ENCODE data around the gene SMYD3. TPM values are rescaled to one million over a fixed set of nuclear protein-coding genes. Genes with fewer than 3 reads are reported as not detected.

Gene SMYD3
- total RNA-seq, 1 experiment from 2014 or later: 29.6 TPM

DNA sequence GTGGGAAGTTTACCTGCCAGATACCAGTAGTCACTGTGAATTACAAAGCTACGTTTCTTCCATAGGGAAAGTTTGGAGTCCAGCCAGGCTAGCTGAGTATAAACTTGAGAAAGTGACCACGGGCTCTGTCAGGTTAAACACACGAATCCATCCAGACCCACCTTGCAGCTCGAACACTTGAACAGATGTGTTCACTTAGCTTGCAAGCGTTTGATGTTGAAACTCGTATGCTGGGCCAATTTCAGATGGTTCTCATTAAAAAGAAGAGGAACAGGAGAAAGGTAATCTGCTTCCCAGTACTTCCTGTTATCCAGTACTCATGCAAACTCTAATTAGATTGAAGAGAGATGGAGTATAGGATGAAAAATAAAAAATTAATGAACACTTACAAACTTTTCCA lies 636.4 kb downstream of the SMYD3 start:
- CTCF ChIA-PET: no interaction called here
- intact Hi-C loops (cut with micrococcal nuclease; ENCODE audit: unreplicated experiment): no loop called here
- Histone ChIP-seq H2AFZ (no peak overlapping the region), H3K9me2 (ENCODE audit: insufficient read depth) (no peaks in the 10 kb centered on the region), H3K4me2 (no peak overlapping the region), H3K79me2 (ENCODE audit: low read depth) (no peaks in the 10 kb centered on the region), H3K9me3 (ENCODE audit: insufficient read depth, low read depth) (no peaks in the 10 kb centered on the region), H3K27ac (no peak overlapping the region), H3K4me1 (replicated peaks; ENCODE audit: insufficient read depth) (no peaks in the 10 kb centered on the region), H4K20me1 (ENCODE audit: insufficient read depth) (no peaks in the 10 kb centered on the region), H3K36me3 (ENCODE audit: low read depth) (no peaks in the 10 kb centered on the region), H3F3A (ENCODE audit: insufficient read depth, low read depth) (no peaks in the 10 kb centered on the region), H3K27me3 (ENCODE audit: insufficient read depth, low read depth) (no peaks in the 10 kb centered on the region), H3K4me3 (no peak overlapping the region)
- TF ChIP-seq EZH2 (IDR thresholded peaks at IDR 0.05; ENCODE audit: low read depth): no peak
- TF ChIP-seq, protein P1, sequence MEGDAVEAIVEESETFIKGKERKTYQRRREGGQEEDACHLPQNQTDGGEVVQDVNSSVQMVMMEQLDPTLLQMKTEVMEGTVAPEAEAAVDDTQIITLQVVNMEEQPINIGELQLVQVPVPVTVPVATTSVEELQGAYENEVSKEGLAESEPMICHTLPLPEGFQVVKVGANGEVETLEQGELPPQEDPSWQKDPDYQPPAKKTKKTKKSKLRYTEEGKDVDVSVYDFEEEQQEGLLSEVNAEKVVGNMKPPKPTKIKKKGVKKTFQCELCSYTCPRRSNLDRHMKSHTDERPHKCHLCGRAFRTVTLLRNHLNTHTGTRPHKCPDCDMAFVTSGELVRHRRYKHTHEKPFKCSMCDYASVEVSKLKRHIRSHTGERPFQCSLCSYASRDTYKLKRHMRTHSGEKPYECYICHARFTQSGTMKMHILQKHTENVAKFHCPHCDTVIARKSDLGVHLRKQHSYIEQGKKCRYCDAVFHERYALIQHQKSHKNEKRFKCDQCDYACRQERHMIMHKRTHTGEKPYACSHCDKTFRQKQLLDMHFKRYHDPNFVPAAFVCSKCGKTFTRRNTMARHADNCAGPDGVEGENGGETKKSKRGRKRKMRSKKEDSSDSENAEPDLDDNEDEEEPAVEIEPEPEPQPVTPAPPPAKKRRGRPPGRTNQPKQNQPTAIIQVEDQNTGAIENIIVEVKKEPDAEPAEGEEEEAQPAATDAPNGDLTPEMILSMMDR (conservative IDR thresholded peaks at IDR 0.05): no peak
- no peak for DNase-seq
- no TSS peak for BruUV-seq (replicated peaks)
- POLR2A ChIA-PET (ENCODE audit: unreplicated experiment): no interaction called here

DNA sequence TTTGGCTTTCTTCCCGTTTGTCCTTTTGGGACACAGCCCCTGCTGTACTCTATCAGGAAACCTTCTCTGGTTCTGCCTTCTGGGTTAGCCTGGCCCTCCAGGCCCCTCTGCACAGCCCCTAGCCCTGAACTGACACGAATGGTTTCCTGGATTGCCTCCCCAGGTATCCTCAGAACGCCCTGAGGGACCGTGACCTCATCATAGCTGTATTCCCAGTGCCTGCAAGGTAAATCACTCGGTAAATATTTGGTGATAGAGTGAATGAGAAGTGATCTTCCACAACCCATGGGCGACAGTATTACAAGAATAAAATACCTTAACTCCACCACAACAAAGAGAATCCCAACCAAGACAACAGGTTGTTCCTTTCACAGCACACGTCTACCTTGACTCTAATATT lies 637.2 kb downstream of the SMYD3 start:
- ChIA-PET POLR2A (ENCODE audit: unreplicated experiment) (no interaction called here), CTCF (no interaction called here)
- no peaks in the 10 kb centered on the region for H3K27me3 ChIP-seq (ENCODE audit: insufficient read depth, low read depth)
- H3K4me3 ChIP-seq: no peak overlapping the region
- no peaks in the 10 kb centered on the region for H3K9me2 ChIP-seq (ENCODE audit: insufficient read depth)
- no peaks in the 10 kb centered on the region for H3K79me2 ChIP-seq (ENCODE audit: low read depth)
- intact Hi-C loops (cut with micrococcal nuclease; ENCODE audit: unreplicated experiment): no loop called here
- no TSS peak for BruUV-seq (replicated peaks)
- no peaks in the 10 kb centered on the region for H3K4me1 ChIP-seq (replicated peaks; ENCODE audit: insufficient read depth)
- H3K4me2 ChIP-seq: no peak overlapping the region
- H3K27ac ChIP-seq: no peak overlapping the region
- DNase-seq: no peak
- H3K36me3 ChIP-seq (ENCODE audit: low read depth): no peaks in the 10 kb centered on the region
- no peaks in the 10 kb centered on the region for H3F3A ChIP-seq (ENCODE audit: insufficient read depth, low read depth)
- no peaks in the 10 kb centered on the region for H3K9me3 ChIP-seq (ENCODE audit: insufficient read depth, low read depth)
- no peaks in the 10 kb centered on the region for H4K20me1 ChIP-seq (ENCODE audit: insufficient read depth)
- no peak for TF ChIP-seq EZH2 (IDR thresholded peaks at IDR 0.05; ENCODE audit: low read depth)
- TF ChIP-seq, protein P1 (conservative IDR thresholded peaks at IDR 0.05): no peak
- H2AFZ ChIP-seq: no peak overlapping the region

DNA sequence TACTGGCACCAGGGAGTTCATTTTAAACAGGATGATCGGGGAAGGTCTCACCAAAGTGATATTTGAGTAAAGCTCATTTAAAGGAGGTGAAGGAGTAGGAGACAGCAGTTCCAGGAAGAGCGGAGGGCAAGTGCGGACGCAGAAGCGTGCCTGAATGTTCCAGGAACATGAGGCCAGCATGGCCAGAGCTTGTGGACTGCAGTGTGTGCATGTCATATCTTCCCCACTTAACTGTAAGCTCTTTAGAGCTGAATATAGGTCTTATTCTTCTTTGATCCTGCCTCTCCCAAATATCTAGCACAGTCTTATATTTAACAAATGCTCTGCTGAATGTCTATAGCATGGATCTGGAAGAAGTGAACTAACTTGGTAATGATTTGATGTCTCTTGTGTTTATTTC lies 639.3 kb downstream of the SMYD3 start:
- BruUV-seq (replicated peaks): no TSS peak
- H3K27me3 ChIP-seq (ENCODE audit: insufficient read depth, low read depth): no peaks in the 10 kb centered on the region
- intact Hi-C loops (cut with micrococcal nuclease; ENCODE audit: unreplicated experiment): no loop called here
- TF ChIP-seq, protein P1 (conservative IDR thresholded peaks at IDR 0.05): no peak
- TF ChIP-seq EZH2 (IDR thresholded peaks at IDR 0.05; ENCODE audit: low read depth): no peak
- H3K4me2 ChIP-seq: no peak overlapping the region
- H3K4me1 ChIP-seq (replicated peaks; ENCODE audit: insufficient read depth): no peaks in the 10 kb centered on the region
- DNase-seq: no peak
- no peak overlapping the region for H3K27ac ChIP-seq
- ChIA-PET CTCF (no interaction called here), POLR2A (ENCODE audit: unreplicated experiment) (no interaction called here)
- H3K4me3 ChIP-seq: no peak overlapping the region
- H3K9me3 ChIP-seq (ENCODE audit: insufficient read depth, low read depth): no peaks in the 10 kb centered on the region
- H3K9me2 ChIP-seq (ENCODE audit: insufficient read depth): no peaks in the 10 kb centered on the region
- no peaks in the 10 kb centered on the region for H4K20me1 ChIP-seq (ENCODE audit: insufficient read depth)
- no peaks in the 10 kb centered on the region for H3K79me2 ChIP-seq (ENCODE audit: low read depth)
- H2AFZ ChIP-seq: no peak overlapping the region
- H3K36me3 ChIP-seq (ENCODE audit: low read depth): no peaks in the 10 kb centered on the region
- H3F3A ChIP-seq (ENCODE audit: insufficient read depth, low read depth): no peaks in the 10 kb centered on the region
